NCI-H1436 (cell line): Measurements from ENCODE around the gene JMJD4.

Source experiments
- DNase-seq: peaks from one replicate; lab custom pipeline; 2025; lab: John Stamatoyannopoulos, UW

The JMJD4 gene

DNA sequence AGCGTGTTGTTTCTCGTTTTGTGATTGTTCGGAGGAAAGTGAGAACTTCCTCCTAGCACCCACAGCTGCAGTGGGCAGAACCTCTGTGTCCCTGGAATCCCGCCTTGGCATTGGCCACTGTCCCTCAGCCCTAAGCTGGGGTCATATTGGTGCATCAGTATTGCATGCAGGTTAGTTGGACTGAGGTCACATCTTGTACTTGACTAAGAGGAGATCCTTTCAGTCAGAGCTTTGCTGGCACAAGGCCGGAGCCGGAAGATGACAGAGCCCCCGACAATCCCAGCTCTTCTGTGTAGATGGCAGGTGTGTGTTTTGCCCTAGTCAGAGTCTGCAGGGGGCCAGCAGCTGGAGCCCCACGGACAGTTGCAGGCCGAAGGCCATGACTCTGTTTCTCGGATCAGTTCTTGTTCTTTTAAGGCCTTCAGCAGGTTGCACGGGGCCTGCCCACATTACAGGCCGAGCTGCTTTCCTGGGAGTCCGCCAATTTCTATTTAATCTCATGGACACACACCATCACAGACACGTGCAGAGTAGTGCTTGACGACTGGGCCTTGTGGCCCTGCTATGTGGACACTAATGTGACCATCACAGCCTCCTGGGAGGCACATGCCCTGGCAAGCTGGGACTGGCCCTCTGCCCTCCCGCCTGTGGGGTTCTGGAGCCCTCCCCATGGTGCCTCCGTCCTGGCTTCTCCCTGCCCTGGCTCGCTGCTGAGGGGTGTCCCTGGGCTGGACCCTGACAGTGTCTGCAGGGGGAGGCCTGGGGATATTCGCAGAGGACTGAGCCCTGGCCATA is 15.0 kb upstream of the JMJD4 start:
- DNase-seq: no peak

DNA sequence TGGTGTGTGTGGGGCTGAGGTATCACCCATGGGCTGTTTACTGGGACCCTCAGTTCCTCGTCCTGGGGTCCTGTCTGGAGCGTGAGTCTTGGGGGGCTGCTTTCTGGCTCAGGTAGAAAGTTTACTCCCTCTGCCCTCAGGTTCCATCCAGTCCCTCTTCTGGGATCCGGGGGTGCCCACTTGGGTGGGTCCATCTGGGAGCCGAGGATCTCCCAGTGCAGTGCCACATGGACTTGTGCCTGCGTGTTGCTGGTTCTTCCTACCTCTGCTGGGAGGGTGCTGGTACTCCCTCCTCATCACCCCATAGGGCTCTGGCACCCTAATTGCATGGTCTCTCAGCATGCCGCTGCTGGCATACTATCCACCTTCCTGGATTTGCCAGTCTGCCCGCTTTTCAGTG is 14.1 kb upstream of the JMJD4 start:
- DNase-seq: no peak

DNA sequence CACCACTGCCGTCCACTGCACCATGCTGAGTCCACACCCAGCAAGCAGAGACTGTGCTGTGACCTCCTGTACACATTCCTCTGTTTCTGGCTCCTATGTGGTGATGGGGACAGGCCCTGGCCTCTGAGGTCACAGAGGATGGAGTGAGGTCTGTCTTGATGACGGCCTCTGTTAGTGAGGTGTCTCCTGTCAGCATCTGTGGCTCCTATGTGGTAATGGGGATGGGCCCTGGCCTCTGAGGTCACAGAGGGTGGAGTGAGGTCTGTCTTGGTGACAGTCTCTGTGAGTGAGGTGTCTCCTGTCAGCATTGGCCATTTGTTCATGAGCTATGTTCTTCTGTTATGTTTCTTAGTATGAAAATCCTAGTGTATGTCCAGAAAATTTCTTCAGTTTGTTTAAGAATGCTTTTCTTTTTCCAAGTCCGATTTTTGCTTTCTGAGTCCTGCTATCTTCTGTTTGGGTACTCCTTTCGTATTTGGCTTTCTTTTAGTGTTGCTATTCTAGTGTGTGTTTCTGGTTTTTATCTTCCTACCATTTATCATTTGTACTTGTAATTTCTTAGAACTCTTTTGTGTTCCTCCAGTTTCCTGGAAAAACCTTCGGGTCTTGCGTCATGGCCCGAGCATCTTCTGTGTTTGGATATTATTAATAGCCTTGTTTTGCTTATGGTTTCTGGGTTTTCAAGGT is 13.5 kb upstream of the JMJD4 start:
- DNase-seq: no peak

DNA sequence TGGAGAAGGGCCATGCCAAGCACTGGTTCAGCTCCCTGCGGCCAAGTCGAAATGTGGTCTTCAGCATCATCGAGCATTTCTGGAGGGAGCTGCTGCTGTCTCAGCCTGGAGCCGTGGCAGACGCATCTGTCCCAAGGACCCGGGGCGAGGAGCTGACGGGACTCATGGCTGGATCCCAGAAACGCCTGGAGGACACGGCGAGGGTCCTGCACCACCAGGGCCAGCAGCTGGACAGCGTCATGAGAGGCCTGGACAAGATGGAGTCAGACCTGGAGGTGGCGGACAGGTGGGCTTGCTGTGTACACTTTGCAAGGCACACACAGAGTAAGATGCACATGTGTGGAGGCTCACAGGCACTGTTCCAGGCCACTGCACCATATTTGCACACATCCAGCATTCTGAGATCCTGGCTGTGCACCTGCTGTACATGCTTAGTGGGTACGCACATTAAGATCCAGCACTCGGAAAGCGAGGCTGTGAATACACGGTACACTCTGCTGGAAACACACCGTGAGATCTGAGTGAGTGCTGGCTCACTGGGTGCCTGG is 12.9 kb upstream of the JMJD4 start:
- no peak for DNase-seq

DNA sequence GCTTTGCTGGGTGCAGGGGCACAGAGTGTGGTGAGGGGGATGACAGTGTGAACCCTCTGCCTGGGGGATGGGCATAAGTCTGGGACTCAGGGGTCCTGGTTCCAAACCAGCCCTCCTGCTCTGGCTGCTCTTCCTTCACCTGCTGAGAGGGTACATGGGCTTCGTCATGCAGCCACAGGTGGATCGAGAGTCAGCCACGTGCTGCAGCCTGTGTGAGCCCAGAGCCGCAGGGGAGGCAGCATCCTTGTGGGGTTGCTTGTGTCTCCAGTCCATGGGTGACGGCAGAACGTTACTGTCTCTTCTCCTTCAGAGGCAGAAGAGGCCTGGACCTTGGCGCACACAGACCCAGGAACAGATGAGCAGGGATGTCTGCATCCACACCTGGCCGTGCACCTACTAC is 12.3 kb upstream of the JMJD4 start:
- DNase-seq: no peak

DNA sequence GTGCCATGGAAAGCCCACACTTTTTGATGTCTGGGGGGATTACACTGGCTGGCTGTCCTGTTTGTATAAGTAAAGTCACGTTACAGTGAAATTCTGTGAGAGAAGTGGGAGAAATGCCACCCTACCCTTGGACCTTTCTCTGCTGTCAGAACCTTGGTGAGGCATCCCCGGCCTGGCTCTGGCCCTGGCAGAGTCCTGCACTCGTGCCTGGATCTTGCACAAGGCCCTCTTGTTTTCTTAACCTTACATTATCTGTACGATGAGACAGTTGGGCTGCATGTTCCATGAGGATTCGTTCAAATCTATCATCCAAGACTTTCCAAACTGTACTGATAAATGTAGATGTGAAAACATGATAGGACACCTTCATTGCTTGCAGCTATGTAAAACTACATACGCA is 11.6 kb upstream of the JMJD4 start:
- DNase-seq: no peak

DNA sequence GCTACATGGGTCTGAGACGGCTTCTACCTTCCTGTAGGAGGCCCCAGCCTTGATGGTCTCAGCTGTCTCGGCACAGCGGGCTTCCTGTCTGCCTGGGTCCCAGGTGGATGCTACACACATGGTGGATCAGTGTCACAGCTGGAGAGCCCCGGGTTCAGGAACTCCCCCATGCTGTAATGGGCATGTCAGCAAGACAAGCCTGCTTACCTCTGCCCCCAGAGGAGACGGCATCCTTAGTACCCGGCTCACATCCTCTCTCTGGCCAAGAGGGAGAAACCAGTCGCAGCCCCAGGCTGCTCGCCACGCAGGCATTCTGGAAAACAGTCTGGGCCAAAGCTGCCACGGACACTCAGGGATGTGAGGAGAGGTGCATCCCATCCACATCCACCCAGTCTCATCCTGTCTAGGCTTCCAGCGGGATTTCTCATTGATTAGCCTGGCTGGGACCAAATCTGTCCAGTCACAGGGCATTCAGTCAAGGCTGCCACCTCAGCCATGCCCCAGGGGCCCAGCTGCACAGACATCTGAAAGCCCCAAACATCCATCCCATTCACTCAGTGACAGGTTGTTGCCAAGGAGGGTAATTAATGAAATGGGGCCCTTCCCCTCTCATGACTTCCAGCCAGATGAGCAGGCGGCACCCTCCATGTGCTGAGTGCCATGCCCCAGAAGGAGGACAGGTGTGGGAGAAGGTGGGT is 10.6 kb upstream of the JMJD4 start:
- DNase-seq: no peak

DNA sequence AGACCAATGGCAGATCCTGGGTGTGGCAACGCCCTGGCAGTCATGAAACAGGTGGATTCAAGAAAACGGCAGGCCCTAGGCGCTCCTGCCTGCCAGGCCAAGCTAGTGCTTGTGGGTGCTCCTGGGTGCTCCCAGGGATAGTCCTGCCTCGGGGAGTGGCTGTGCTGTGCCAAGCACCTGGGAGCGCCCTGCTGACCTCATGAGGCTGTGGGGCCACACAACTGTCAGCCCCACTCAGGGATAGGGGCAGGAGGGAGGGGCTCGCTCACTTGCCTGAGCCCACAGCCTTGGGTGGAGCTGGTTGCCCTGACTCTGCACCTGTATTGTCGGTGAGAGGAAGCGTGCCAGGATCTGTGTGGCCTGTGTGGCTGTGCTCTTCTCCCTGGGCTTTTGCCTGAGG is 9.6 kb upstream of the JMJD4 start:
- DNase-seq: no peak

DNA sequence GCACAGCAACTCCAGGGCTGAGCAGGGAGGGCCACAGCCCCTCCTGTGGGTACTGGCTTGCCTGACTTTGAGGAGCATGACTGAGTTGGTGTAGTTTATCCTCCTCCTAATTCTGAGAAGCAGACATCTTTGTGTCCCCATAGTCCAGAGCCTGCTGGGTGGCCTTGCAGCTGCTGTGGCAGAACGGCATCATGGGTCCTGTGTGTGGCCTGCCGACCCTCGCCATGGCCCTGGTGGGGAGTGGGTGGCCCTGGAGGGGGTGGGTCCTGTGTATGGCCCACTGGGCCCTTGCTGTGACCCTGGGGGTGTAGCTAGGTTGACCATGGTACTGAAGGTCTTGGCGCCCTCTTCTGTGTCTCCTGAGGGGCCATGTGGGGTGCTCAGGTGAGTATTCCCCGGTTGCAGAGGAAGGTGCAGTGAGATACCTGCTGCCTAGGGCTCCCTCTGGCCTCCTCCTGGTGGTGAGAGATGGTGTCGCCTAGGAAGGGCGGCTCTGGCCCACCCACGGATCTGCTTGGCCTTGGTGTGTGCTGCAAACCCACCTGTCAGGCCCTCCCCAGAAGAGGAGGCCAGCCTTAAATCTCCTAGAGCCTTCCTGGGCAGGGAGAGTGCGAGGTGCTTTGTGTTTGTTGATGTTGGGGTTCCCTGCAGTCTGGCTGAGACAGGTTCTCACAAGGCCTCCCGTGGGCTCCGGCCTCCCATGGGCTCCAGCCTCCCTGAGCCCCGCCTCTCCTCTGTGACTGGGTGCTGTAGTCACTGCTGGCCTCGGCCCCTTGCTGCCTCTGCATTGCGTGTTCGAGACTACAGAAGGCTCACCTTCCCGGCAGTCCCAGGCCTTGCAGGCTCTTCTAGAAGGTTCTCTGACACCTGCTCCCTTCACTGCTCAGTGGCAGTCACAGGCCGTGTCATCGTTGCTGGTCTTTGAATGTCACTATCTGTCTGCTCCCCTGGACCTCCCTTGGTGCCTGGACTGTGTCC is 7.9 kb upstream of the JMJD4 start:
- DNase-seq: no peak

DNA sequence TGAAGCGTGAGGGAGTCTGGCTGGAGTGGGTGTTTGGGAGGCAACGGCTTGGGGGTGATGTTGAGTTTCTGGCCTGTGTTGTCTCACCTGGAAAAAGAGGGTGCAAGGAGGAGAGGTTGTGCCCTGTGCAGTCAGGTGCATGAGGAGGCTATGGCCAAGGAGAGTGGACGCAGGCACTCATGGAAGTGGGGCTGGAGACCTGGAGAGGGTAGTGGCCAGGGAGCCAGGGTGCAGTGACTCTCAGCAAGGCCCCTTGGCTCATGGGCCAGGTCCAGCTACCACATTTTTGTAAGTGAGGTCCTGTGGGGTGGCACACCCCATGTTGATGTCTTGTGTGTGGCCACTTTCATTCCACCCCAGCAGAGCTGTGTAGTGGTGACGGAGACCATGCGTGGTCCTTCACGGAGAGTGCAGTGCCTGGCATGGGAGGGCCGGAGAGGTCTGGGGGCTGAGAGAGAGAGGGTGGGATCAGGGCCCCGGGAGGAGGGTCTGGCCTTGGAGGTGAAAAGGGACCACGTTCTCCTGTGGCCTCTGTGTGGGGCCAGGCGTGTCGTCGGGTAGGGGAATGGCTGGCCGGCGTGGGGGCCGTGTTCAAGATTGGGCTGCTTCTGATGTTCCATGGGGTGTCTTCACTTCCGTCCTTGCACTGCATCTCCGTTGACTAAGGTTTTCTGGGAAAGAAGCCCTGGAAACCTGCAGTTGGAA is 6.2 kb upstream of the JMJD4 start:
- no peak for DNase-seq

DNA sequence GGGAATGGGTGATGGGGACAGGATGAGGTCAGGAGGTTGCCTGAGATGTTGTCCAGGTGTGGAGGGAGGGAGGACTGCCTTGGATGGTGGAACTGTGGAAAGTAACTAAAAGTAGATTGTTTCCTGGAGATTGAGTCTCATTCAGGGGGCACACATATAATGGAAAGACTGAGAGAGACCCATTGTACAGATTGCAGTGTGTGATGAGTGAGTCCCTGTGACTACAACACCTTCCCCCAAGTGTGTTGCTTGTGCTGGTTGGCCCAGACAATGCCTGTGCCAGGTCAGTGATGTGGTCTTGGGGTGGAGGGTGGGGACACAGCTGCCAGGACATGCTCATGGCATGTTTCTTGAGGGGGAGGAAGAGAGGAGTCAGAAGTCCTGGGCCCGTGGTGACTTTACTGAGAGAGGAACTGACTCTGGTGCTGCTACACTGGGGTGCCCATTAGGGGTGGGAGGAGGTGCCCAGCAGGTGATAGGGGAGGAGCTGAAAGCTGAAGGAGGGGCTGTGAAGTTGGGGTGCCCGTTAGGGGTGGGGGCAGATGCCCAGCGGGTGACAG is 5.4 kb upstream of the JMJD4 start:
- DNase-seq: no peak

DNA sequence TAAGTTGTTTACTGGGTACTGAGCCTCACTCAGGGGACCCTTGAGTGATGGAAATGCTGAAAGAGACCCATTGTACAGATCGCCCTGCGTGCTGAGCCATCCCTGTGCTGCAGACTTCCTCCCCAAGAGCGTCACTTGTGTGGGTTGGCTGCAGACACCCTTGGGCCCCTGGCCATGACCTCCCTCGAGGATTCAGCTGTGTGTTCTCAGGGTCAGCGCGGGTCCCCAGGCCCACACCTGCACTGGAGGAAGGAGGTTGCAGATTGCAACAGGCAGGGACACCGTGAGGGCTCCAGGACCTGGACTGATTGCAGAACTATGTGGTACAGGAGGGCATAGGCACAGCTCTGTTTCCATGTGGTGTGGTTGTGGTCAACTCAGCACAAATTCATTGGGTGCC is 4.5 kb upstream of the JMJD4 start:
- no peak for DNase-seq

DNA sequence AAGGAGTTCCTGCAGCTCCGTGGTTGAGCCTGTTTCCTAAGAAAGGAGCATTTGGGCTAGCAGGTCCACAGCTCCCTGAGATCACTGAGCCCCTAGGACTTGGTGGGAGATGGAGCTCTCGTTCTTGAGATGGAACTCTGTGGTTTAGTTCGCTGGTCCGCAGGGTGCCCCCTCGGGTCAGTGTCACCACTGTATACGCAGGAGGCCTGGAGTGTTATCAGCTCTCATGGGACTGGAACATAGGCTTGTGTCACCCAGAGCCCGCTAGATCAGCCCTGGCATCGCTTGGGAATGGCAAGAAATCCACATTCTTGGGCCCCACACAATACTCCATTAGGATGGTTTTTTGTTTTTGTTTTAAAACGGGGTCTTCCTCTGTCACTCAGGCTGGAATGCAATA is 3.7 kb upstream of the JMJD4 start:
- DNase-seq: no peak

DNA sequence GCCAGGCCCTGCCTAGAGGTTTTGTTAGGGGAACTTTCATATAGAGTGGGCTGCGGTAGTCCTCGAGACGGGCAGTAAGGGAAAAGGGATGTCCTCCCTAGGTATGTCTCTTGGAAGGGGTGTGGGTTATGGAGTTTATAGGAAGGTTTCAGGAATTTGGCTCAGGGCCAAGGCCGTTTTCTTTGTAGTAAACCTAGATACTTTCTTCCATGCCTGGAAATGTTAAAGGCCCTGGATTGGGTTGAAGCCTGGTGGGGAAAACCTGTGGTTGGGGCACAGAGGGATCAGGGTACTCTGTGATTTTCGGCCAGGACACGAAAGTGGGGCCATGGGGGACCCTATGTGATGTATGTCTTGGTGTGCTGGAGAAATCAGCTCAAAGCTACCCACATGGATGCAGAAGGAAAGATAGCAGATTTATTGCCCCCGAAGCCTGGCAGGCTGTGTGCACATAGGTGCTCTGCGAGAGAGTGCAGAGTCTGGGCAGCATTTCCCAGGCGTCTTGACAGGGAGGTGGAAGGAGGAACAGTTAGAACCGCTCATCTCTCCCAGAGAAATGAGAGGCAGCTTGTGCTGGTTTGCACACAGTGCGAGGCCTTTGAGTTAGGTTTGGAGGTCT is 1.8 kb upstream of the JMJD4 start:
- DNase-seq: no peak

DNA sequence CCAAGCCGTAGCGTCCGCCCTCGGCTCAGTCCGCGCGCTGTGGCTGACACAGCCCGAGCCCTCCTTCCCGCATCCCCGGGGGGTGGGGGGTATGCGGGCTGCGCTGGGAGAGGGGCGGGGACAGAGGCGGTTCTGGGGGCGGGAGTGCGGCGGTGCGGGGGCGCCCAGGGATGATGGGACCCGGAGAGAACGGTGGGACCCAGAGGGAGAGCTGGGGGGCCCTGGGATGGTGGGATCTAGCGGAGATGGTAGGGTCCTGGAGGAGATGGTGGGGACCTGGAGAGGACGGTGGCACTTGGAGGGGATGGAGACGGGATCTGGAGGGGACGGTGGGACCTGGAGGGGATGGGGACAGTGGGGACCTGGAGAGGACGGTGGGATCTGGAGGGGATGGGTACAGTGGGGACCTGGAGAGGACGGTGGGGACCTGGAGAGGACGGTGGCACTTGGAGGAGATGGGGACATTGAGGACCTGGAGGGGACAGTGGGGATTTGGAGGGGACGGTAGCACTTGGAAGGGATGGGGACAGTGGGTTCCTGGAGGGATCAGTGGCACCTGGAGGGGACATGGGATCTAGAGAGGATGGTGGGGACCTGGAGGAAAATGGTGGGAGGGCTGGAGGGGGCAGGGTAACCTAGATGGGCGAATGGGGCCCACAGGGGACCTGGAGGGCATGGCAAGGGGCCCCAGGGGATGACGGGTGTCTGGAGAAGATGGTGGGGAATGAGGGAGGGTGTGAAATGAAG is 610 bp upstream of the JMJD4 start:
- DNase-seq: no peak

DNA sequence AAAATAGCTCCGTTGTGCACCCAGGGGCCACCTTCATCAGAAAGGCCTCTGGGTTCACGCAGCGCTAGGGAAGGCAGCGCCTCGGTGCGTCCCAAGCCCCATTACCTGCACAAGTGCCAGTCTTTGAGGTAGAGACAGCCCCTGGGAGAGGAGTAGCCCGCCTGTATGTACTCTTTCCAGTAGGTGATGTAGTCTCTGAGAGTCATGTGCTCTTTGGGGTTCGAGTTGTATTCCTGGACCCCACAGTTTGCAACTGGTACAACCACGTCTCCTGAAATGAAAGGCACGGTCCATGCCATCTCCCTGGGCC is 601 bp downstream of the JMJD4 start:
- no peak for DNase-seq

DNA sequence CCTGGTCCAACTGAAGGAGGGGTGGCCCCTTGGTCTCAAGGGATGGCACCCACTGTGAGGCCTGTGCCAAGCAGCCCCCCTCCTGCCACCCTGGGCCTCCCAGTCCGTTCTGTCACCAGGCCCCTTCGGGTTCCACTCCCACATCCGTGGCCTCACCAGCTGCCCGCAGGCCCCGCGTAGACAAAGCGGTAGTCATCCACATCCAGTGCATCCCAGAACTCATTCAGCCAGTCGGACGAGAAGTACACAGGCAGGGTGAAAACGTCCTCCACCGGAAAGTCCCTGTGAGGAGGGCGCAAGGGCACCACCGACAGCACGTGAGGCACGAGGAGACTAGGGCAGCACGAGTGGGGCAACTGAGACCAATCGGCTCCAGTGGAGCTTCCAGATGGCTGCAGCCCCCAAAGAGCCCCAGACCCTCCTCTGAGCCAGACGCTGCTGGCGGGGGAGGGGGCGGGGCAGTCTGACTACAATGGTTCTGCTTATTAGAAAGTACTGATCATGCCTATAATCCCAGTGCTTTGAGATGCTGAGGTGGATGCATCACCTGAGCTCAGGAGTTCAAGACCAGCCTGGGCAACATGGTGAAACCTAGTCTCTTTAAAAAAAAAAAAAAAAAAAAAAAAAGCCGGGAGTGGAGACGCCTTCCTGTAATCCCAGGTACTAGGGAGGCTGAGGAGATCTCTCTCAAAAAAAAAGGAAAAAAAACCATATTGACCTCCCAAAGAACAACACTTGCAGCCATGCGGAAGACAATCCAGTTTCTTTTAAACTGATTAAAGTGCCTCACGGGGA is 1.2 kb downstream of the JMJD4 start:
- DNase-seq: no peak

DNA sequence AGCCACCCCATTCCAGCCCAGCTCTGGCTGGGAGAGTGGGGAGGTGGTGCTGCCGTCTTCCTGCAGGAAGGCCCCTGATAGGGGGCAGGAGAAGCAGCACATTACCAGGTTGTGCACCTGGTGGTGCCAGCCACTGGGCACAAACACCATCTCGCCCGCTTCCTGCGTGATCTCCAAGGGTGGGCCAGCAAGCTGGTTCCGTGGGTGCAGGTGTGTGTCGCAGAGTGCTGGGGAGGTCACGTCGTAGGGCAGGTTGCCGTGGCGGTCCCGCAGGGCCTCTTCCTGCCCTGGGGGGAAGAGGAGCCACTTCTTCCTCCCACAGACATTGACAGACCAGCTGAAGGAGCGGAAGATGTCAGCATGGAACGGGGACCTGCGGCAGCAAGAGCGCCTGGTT is 1.8 kb downstream of the JMJD4 start:
- DNase-seq: no peak
